ENCODE measurements around the gene CLCN6.

- TF ChIP-seq, protein P1, sequence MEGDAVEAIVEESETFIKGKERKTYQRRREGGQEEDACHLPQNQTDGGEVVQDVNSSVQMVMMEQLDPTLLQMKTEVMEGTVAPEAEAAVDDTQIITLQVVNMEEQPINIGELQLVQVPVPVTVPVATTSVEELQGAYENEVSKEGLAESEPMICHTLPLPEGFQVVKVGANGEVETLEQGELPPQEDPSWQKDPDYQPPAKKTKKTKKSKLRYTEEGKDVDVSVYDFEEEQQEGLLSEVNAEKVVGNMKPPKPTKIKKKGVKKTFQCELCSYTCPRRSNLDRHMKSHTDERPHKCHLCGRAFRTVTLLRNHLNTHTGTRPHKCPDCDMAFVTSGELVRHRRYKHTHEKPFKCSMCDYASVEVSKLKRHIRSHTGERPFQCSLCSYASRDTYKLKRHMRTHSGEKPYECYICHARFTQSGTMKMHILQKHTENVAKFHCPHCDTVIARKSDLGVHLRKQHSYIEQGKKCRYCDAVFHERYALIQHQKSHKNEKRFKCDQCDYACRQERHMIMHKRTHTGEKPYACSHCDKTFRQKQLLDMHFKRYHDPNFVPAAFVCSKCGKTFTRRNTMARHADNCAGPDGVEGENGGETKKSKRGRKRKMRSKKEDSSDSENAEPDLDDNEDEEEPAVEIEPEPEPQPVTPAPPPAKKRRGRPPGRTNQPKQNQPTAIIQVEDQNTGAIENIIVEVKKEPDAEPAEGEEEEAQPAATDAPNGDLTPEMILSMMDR (IDR thresholded peaks at IDR 0.05) = no peak
- no peak for TF ChIP-seq POLR2A (IDR thresholded peaks at IDR 0.05)
Observed at GRCh38 chr1:11807133-11807532, 1.1 kb downstream of the CLCN6 start.

Measured in adrenal gland (tissue), 5 donors.